Neural progenitor cell (in vitro differentiated cells): Measurements from ENCODE around the gene KLHL30. TPM values are rescaled to one million over a fixed set of nuclear protein-coding genes. Genes with fewer than 3 reads are reported as not detected.

Source experiments
- DNase-seq: peaks from one replicate; pipeline ENCODE4 v3.0.0-alpha.2; 2016; ENCODE audit warnings: low spot score
- H2AFZ ChIP-seq: fragments of 200-600 bp; sonication (generic); replicated peaks from 2 replicates; pipeline ENCODE4 v1.6.1; 2016; ENCODE audit warnings: antibody characterized with exemption
- H3F3A ChIP-seq: fragments of 200-600 bp; sonication (generic); 2 replicates; pipeline ENCODE4 v1.6.1; 2016; ENCODE audit warnings: antibody characterized with exemption, low read depth
- H3K27ac ChIP-seq: fragments of 200-600 bp; sonication (generic); 2 replicates; pipeline ENCODE4 v1.5.1; 2016; ENCODE audit warnings: mild to moderate bottlenecking
- H3K27me3 ChIP-seq: fragments of 200-600 bp; sonication (generic); 2 replicates; pipeline ENCODE4 v1.6.1; 2016; ENCODE audit warnings: mild to moderate bottlenecking, moderate library complexity
- H3K36me3 ChIP-seq: fragments of 200-600 bp; sonication (generic); 2 replicates; pipeline ENCODE4 v1.5.1; 2016
- H3K4me1 ChIP-seq: fragments of 200-600 bp; sonication (generic); 2 replicates; pipeline ENCODE4 v1.6.1; 2016; ENCODE audit warnings: mixed run types
- H3K4me2 ChIP-seq: fragments of 200-600 bp; sonication (generic); 2 replicates; pipeline ENCODE4 v1.6.1; 2016
- H3K4me3 ChIP-seq: fragments of 200-600 bp; sonication (generic); 2 replicates; pipeline ENCODE4 v1.5.1; 2016
- H3K79me2 ChIP-seq: fragments of 200-600 bp; sonication (generic); 2 replicates; pipeline ENCODE4 v1.6.1; 2016; ENCODE audit warnings: low read depth
- H3K9ac ChIP-seq: fragments of 200-600 bp; sonication (generic); 2 replicates; pipeline ENCODE4 v1.6.1; 2016
- H3K9me3 ChIP-seq: fragments of 200-600 bp; sonication (generic); 2 replicates; pipeline ENCODE4 v1.5.1; 2016; ENCODE audit warnings: low read depth
- H4K20me1 ChIP-seq: fragments of 200-600 bp; sonication (generic); 2 replicates; pipeline ENCODE4 v1.6.1; 2016; ENCODE audit warnings: low read depth
- H3K27ac Mint-ChIP-seq: 3 replicates; pipeline ENCODE4 v1.8.0; 2021; ENCODE audit warnings: mixed read lengths
- H3K27me3 Mint-ChIP-seq: 2 replicates; pipeline ENCODE4 v1.8.0; 2022; ENCODE audit warnings: low read depth, mild to moderate bottlenecking, inconsistent platforms, moderate library complexity, mixed read lengths; ENCODE audit not compliant: insufficient read depth
- H3K36me3 Mint-ChIP-seq: 3 replicates; pipeline ENCODE4 v1.8.0; 2021; ENCODE audit warnings: mixed read lengths
- H3K4me1 Mint-ChIP-seq: 3 replicates; pipeline ENCODE4 v1.8.0; 2021; ENCODE audit warnings: mixed read lengths
- H3K4me3 Mint-ChIP-seq: 3 replicates; pipeline ENCODE4 v1.8.0; 2021; ENCODE audit warnings: mild to moderate bottlenecking, moderate library complexity, mixed read lengths
- H3K9me3 Mint-ChIP-seq: 3 replicates; pipeline ENCODE4 v1.8.0; 2020; ENCODE audit warnings: mixed read lengths
- CTCF ChIP-seq: fragments of 200-600 bp; sonication (generic); IDR thresholded peaks from 2 replicates; pipeline ENCODE4 v1.5.1; 2017; ENCODE audit warnings: antibody characterized with exemption, mild to moderate bottlenecking
- EZH2 ChIP-seq: fragments of 200-600 bp; sonication (generic); IDR thresholded peaks from 2 replicates; pipeline ENCODE4 v1.6.1; 2017; ENCODE audit warnings: antibody characterized with exemption, mild to moderate bottlenecking, moderate library complexity
- EZH2phosphoT487 ChIP-seq: fragments of 200-600 bp; sonication (generic); IDR thresholded peaks from 2 replicates; pipeline ENCODE4 v1.6.1; 2017; ENCODE audit warnings: antibody characterized with exemption
- total RNA-seq: library from RNA; depleted of rRNA; stranded (reverse); fragments of >200 nt; gene quantifications from 2 replicates; pipeline ENCODE4 v1.2.3, GENCODE V29; 2015; ENCODE audit warnings: low replicate concordance

KLHL30 gene
- total RNA-seq, 1 donor from 2014 or later, result not detected

- no peak overlapping the region for H3K27ac Mint-ChIP-seq
- H3K4me1 ChIP-seq, result peaks cover 7% of the 10 kb centered on the region
- H3K36me3 Mint-ChIP-seq, result no peaks in the 10 kb centered on the region
- H3K4me1 Mint-ChIP-seq, result peaks cover under 1% of the 10 kb centered on the region
- no peaks in the 10 kb centered on the region for H3K36me3 ChIP-seq
- H3F3A ChIP-seq, result no peaks in the 10 kb centered on the region
- no peaks in the 10 kb centered on the region for H3K79me2 ChIP-seq
- H3K4me3 Mint-ChIP-seq, result no peak overlapping the region
- H4K20me1 ChIP-seq, result no peaks in the 10 kb centered on the region
- H3K9me3 ChIP-seq, result no peaks in the 10 kb centered on the region
- H3K27me3 Mint-ChIP-seq, result peaks cover 6% of the 10 kb centered on the region
- H3K9me3 Mint-ChIP-seq, result peaks cover 1% of the 10 kb centered on the region
- H3K27ac ChIP-seq, result no peak overlapping the region
- H3K4me2 ChIP-seq, result no peak overlapping the region
- H2AFZ ChIP-seq, result no peak overlapping the region
- DNase-seq, result no peak
- H3K4me3 ChIP-seq, result no peak overlapping the region
- no peak overlapping the region for H3K9ac ChIP-seq
- no peaks in the 10 kb centered on the region for H3K27me3 ChIP-seq
- TF ChIP-seq EZH2 (no peak), EZH2phosphoT487 (no peak), CTCF (no peak)
These were observed 10.5 kb downstream of the KLHL30 start for GRCh38 chr2:238148981-238149380.

- no peak overlapping the region for H3K4me3 ChIP-seq
- TF ChIP-seq EZH2phosphoT487 (no peak), CTCF (no peak), EZH2 (no peak)
- no peak overlapping the region for H3K4me2 ChIP-seq
- no peak overlapping the region for H2AFZ ChIP-seq
- H3K36me3 Mint-ChIP-seq, result no peaks in the 10 kb centered on the region
- no peak overlapping the region for H3K4me3 Mint-ChIP-seq
- H3F3A ChIP-seq, result no peaks in the 10 kb centered on the region
- no peaks in the 10 kb centered on the region for H3K36me3 ChIP-seq
- peaks cover 7% of the 10 kb centered on the region for H3K4me1 ChIP-seq
- H3K27ac Mint-ChIP-seq, result no peak overlapping the region
- H3K9me3 ChIP-seq, result no peaks in the 10 kb centered on the region
- H4K20me1 ChIP-seq, result no peaks in the 10 kb centered on the region
- peaks cover 8% of the 10 kb centered on the region for H3K4me1 Mint-ChIP-seq
- DNase-seq, result no peak
- H3K27ac ChIP-seq, result no peak overlapping the region
- H3K79me2 ChIP-seq, result no peaks in the 10 kb centered on the region
- peaks cover 10% of the 10 kb centered on the region for H3K27me3 Mint-ChIP-seq
- no peaks in the 10 kb centered on the region for H3K27me3 ChIP-seq
- peaks cover 3% of the 10 kb centered on the region for H3K9me3 Mint-ChIP-seq
- no peak overlapping the region for H3K9ac ChIP-seq
These were observed 11.5 kb downstream of the KLHL30 start for GRCh38 chr2:238149841-238150572.

- peaks cover 9% of the 10 kb centered on the region for H3K4me1 ChIP-seq
- no peak for DNase-seq
- H3K36me3 Mint-ChIP-seq, result no peaks in the 10 kb centered on the region
- no peak overlapping the region for H3K4me3 Mint-ChIP-seq
- H3K9ac ChIP-seq, result no peak overlapping the region
- peaks cover 10% of the 10 kb centered on the region for H3K27me3 Mint-ChIP-seq
- H3K36me3 ChIP-seq, result no peaks in the 10 kb centered on the region
- TF ChIP-seq EZH2, result no peak
- TF ChIP-seq EZH2phosphoT487, result no peak
- TF ChIP-seq CTCF, result no peak
- no peak overlapping the region for H3K27ac ChIP-seq
- no peaks in the 10 kb centered on the region for H4K20me1 ChIP-seq
- no peak overlapping the region for H3K4me2 ChIP-seq
- no peak overlapping the region for H3K27ac Mint-ChIP-seq
- H3K9me3 Mint-ChIP-seq, result peaks cover 3% of the 10 kb centered on the region
- H3K4me3 ChIP-seq, result no peak overlapping the region
- H3K27me3 ChIP-seq, result no peaks in the 10 kb centered on the region
- H3K79me2 ChIP-seq, result no peaks in the 10 kb centered on the region
- no peaks in the 10 kb centered on the region for H3K9me3 ChIP-seq
- no peaks in the 10 kb centered on the region for H3F3A ChIP-seq
- no peak overlapping the region for H2AFZ ChIP-seq
- H3K4me1 Mint-ChIP-seq, result peaks cover 14% of the 10 kb centered on the region
These were observed 12.2 kb downstream of the KLHL30 start for GRCh38 chr2:238150686-238151085.
